ENCODE data around the gene MCM3AP. TPM values are rescaled to one million over a fixed set of nuclear protein-coding genes. Genes with fewer than 3 reads are reported as not detected.
A peak's percentile ranks its signal among the peaks of the same experiment; 100 is the strongest.

The MCM3AP gene
- total and polyA plus RNA-seq, 9 of the 15 experiments (the other 6 are each of a cell fraction or from before 2014, with no cell fraction given): 6.5 to 179 (median 69.6) TPM

- TF ChIP-seq ZNF318 (IDR thresholded peaks at IDR 0.05; ENCODE audit: borderline replicate concordance in 1 of 2, low read depth in 1 of 2) (no peak), ZNF217 (CRISPR knock-in tag; IDR thresholded peaks at IDR 0.05) (no peak), CTCF (IDR thresholded peaks at IDR 0.05 in 2 of 3, conservative IDR thresholded peaks at IDR 0.05 in 1 of 3; ENCODE audit: insufficient read depth in 2 of 3, low read depth in 1 of 3, low read length in 3 of 3) (peak; percentile 48 to 66 (median 65); a peak in 5 of 6 replicates), NBN (IDR thresholded peaks at IDR 0.05; ENCODE audit: low read depth) (peak; percentile 58; the same call in 1 of the 2 replicates), ZSCAN32 (CRISPR knock-in tag; IDR thresholded peaks at IDR 0.05) (no peak), SMARCB1 (IDR thresholded peaks at IDR 0.05; ENCODE audit: insufficient read length, low read depth) (no peak), VEZF1 (CRISPR knock-in tag; IDR thresholded peaks at IDR 0.05) (peak; percentile 98), POLR2G (IDR thresholded peaks at IDR 0.05; ENCODE audit: low read depth, low read length) (peak; percentile 79), HOXB6 (CRISPR knock-in tag; IDR thresholded peaks at IDR 0.05; ENCODE audit: borderline replicate concordance) (no peak), RNF219 (CRISPR knock-in tag; IDR thresholded peaks at IDR 0.05) (no peak), MED1 (CRISPR knock-in tag; IDR thresholded peaks at IDR 0.05; ENCODE audit: borderline replicate concordance) (no peak)
These were observed 56.1 kb downstream of the MCM3AP start (continued) for GRCh38 chr21:46229133-46229922.

Data from K562 (cell line).